ENCODE measurements around the gene DNAJB8.

Gene DNAJB8

GRCh38 chr3:128493570-128494366 is 27.1 kb upstream of the DNAJB8 start:
- DNase-seq = no peak

GRCh38 chr3:128492671-128493569 is 26.2 kb upstream of the DNAJB8 start, which contains the start of gene GATA2:
Gene GATA2 (minus strand): TSS chr3:128493201. CDS start chr3:128487031, 6,170 bp downstream.
- DNase-seq = no peak

- DNase-seq = no peak
These were observed 25.4 kb upstream of the DNAJB8 start for GRCh38 chr3:128491941-128492670.

GRCh38 chr3:128491691-128491940 is 24.9 kb upstream of the DNAJB8 start:
- no peak for DNase-seq

GRCh38 chr3:128490915-128491690 is 24.4 kb upstream of the DNAJB8 start:
- DNase-seq = no peak

GRCh38 chr3:128490650-128490914 is 23.9 kb upstream of the DNAJB8 start:
- DNase-seq = no peak

- DNase-seq = no peak
These were observed 23.4 kb upstream of the DNAJB8 start for GRCh38 chr3:128489927-128490649.

- no peak for DNase-seq
These were observed 22.9 kb upstream of the DNAJB8 start for GRCh38 chr3:128489674-128489926.

GRCh38 chr3:128488991-128489673 is 22.4 kb upstream of the DNAJB8 start:
- DNase-seq = peak; percentile 3

GRCh38 chr3:128488636-128488990 is 21.9 kb upstream of the DNAJB8 start:
- no peak for DNase-seq

GRCh38 chr3:128487813-128488635 is 21.3 kb upstream of the DNAJB8 start:
- DNase-seq = no peak

GRCh38 chr3:128487538-128487812 is 20.8 kb upstream of the DNAJB8 start:
- DNase-seq = no peak

GRCh38 chr3:128486681-128487537 is 20.2 kb upstream of the DNAJB8 start:
- no peak for DNase-seq

- DNase-seq = no peak
These were observed 19.5 kb upstream of the DNAJB8 start for GRCh38 chr3:128486205-128486628.

- DNase-seq = no peak
These were observed 18.9 kb upstream of the DNAJB8 start for GRCh38 chr3:128485282-128486204.

GRCh38 chr3:128484404-128485281 is 18.0 kb upstream of the DNAJB8 start:
- DNase-seq = no peak

- DNase-seq = no peak
These were observed 17.1 kb upstream of the DNAJB8 start for GRCh38 chr3:128483657-128484403.
